HG02943 (cell line): ENCODE results near the gene SMAD7.
"Not testable (repeated sequence)": the region's sequence is repeated elsewhere in the genome, so short reads cannot be mapped to it uniquely, and the experiment has no call there.

ENCODE experiments used
- ATAC-seq: cut with Tn5 transposase; IDR thresholded peaks from one replicate; pipeline ENCODE4 v1.9.1; 2021; ENCODE audit warnings: mild to moderate bottlenecking, low read depth, moderate library complexity; ENCODE audit not compliant: unreplicated experiment

The SMAD7 gene

GRCh38 chr18:48885924-48886400, 64.8 kb downstream of the SMAD7 start:
- no peak for ATAC-seq

- ATAC-seq: no peak
Observed at GRCh38 chr18:48885266-48885923, 65.4 kb downstream of the SMAD7 start.

- no peak for ATAC-seq
Observed at GRCh38 chr18:48884771-48885170, 66.0 kb downstream of the SMAD7 start.

GRCh38 chr18:48884306-48884705, 66.5 kb downstream of the SMAD7 start:
- no peak for ATAC-seq

GRCh38 chr18:48882379-48882778, 68.4 kb downstream of the SMAD7 start:
- no peak for ATAC-seq

GRCh38 chr18:48880931-48881330, 69.8 kb downstream of the SMAD7 start:
- ATAC-seq: no peak

GRCh38 chr18:48879008-48879431, 71.7 kb downstream of the SMAD7 start:
- no peak for ATAC-seq

GRCh38 chr18:48878471-48878870, 72.3 kb downstream of the SMAD7 start:
- no peak for ATAC-seq

- ATAC-seq: no peak
Observed at GRCh38 chr18:48877941-48878340, 72.8 kb downstream of the SMAD7 start.

GRCh38 chr18:48876590-48876989, 74.2 kb downstream of the SMAD7 start:
- no peak for ATAC-seq

- no peak for ATAC-seq
Observed at GRCh38 chr18:48875942-48876511, 74.7 kb downstream of the SMAD7 start.

GRCh38 chr18:48875314-48875941, 75.3 kb downstream of the SMAD7 start:
- ATAC-seq: no peak

- no peak for ATAC-seq
Observed at GRCh38 chr18:48874701-48875162, 76.0 kb downstream of the SMAD7 start.

- no peak for ATAC-seq
Observed at GRCh38 chr18:48874233-48874632, 76.5 kb downstream of the SMAD7 start.

GRCh38 chr18:48872234-48873145, 78.3 kb downstream of the SMAD7 start:
- ATAC-seq: no peak

GRCh38 chr18:48871391-48872166, 79.2 kb downstream of the SMAD7 start:
- no peak for ATAC-seq

GRCh38 chr18:48870926-48871325, 79.8 kb downstream of the SMAD7 start:
- not testable (repeated sequence) for ATAC-seq
